ENCODE measurements around the gene IFITM2.
"Not testable (repeated sequence)": the region's sequence is repeated elsewhere in the genome, so short reads cannot be mapped to it uniquely, and the experiment has no call there.

Gene IFITM2

GRCh38 chr11:304915-305843, 2.4 kb upstream of the IFITM2 start:
- no peak overlapping the region for H3K27ac ChIP-seq
- TF ChIP-seq CTCF (conservative IDR thresholded peaks at IDR 0.05) (peak; percentile 82), ZFX (IDR thresholded peaks at IDR 0.05) (no peak)

- no peak overlapping the region for H3K27ac ChIP-seq
- TF ChIP-seq CTCF (conservative IDR thresholded peaks at IDR 0.05) (no peak), ZFX (IDR thresholded peaks at IDR 0.05) (no peak)
Measured at GRCh38 chr11:305844-306211, 1.8 kb upstream of the IFITM2 start.

GRCh38 chr11:306645-307371, 808 bp upstream of the IFITM2 start:
- no peak overlapping the region; the same call in 1 of the 2 replicates for H3K27ac ChIP-seq
- TF ChIP-seq ZFX (IDR thresholded peaks at IDR 0.05) = no peak
- TF ChIP-seq CTCF (conservative IDR thresholded peaks at IDR 0.05) = no peak

- H3K27ac ChIP-seq = peak overlapping the region; percentile 68
Measured at GRCh38 chr11:308740-309665, 1.4 kb downstream of the IFITM2 start.

GRCh38 chr11:309979-310572, 2.5 kb downstream of the IFITM2 start:
- H3K27ac ChIP-seq = not testable (repeated sequence)

- H3K27ac ChIP-seq = not testable (repeated sequence)
- TF ChIP-seq CTCF (conservative IDR thresholded peaks at IDR 0.05) = peak; percentile 11; the same call in 1 of the 2 replicates
Measured at GRCh38 chr11:311013-311748, 3.6 kb downstream of the IFITM2 start.

- no peak overlapping the region for H3K27ac ChIP-seq
- no peak for TF ChIP-seq ZFX (IDR thresholded peaks at IDR 0.05)
- TF ChIP-seq CTCF (conservative IDR thresholded peaks at IDR 0.05) = no peak
Measured at GRCh38 chr11:312092-312816, 4.6 kb downstream of the IFITM2 start.

Measured in C4-2B (cell line).